Astrocyte (in vitro differentiated cells and primary cell): ENCODE measurements around the gene PEAK1. TPM values are rescaled to one million over a fixed set of nuclear protein-coding genes. Genes with fewer than 3 reads are reported as not detected.

Source experiments
- DNase-seq: peaks from one replicate; pipeline ENCODE4 v3.0.0-alpha.2; 2010; ENCODE audit warnings: low read depth
- FAIRE-seq: peaks from 2 replicates; lab custom pipeline; 2011; peaks lifted over from hg19 to GRCh38; lab: Jason Lieb, UNC
- H2AFZ ChIP-seq: 2 replicates; pipeline ENCODE4 v1.6.0; 2012; ENCODE audit warnings: low read depth, low read length, inconsistent platforms
- H3K27ac ChIP-seq: 2 replicates; pipeline ENCODE4 v1.5.1; 2011; ENCODE audit warnings: low read depth, low read length, inconsistent platforms
- H3K27me3 ChIP-seq: 2 replicates; pipeline ENCODE4 v1.6.0; 2011; ENCODE audit warnings: low read length, inconsistent platforms; ENCODE audit not compliant: insufficient read depth
- H3K36me3 ChIP-seq: 2 replicates; pipeline ENCODE4 v1.5.1; 2011; ENCODE audit warnings: low read length, inconsistent platforms; ENCODE audit not compliant: insufficient read depth
- H3K4me1 ChIP-seq: 2 replicates; pipeline ENCODE4 v1.5.1; 2011; ENCODE audit warnings: low read length, inconsistent platforms; ENCODE audit not compliant: insufficient read depth
- H3K4me2 ChIP-seq: 2 replicates; pipeline ENCODE4 v1.6.0; 2012; ENCODE audit warnings: low read length, inconsistent platforms
- H3K4me3 ChIP-seq: 2 replicates; pipeline ENCODE4 v1.5.1; 2011; ENCODE audit warnings: low read depth, mild to moderate bottlenecking, low read length, inconsistent platforms; ENCODE audit not compliant: insufficient read depth
- H3K79me2 ChIP-seq: 2 replicates; pipeline ENCODE4 v1.6.0; 2012; ENCODE audit warnings: mild to moderate bottlenecking, low read length, inconsistent platforms; ENCODE audit not compliant: insufficient read depth
- H3K9ac ChIP-seq: 2 replicates; pipeline ENCODE4 v1.6.0; 2012; ENCODE audit warnings: mild to moderate bottlenecking, low read length, inconsistent platforms
- H3K9me3 ChIP-seq: 2 replicates; pipeline ENCODE4 v1.5.1; 2012; ENCODE audit warnings: low read depth, mild to moderate bottlenecking, low read length, inconsistent platforms; ENCODE audit not compliant: insufficient read depth
- H4K20me1 ChIP-seq: 2 replicates; pipeline ENCODE4 v1.6.0; 2012; ENCODE audit warnings: low read length, inconsistent platforms; ENCODE audit not compliant: insufficient read depth
- H3K27ac Mint-ChIP-seq: one replicate; pipeline ENCODE4 v1.8.0; 2021; ENCODE audit warnings: mild to moderate bottlenecking, mixed read lengths; ENCODE audit not compliant: unreplicated experiment
- H3K27me3 Mint-ChIP-seq: one replicate; pipeline ENCODE4 v1.8.0; 2021; ENCODE audit warnings: low read depth, mixed read lengths; ENCODE audit not compliant: unreplicated experiment
- H3K36me3 Mint-ChIP-seq: one replicate; pipeline ENCODE4 v1.8.0; 2021; ENCODE audit warnings: low read depth, mixed read lengths; ENCODE audit not compliant: unreplicated experiment
- H3K4me1 Mint-ChIP-seq: one replicate; pipeline ENCODE4 v1.8.0; 2021; ENCODE audit warnings: low read depth, mixed read lengths; ENCODE audit not compliant: unreplicated experiment
- H3K4me3 Mint-ChIP-seq: one replicate; pipeline ENCODE4 v1.8.0; 2021; ENCODE audit warnings: mild to moderate bottlenecking, moderate library complexity, mixed read lengths; ENCODE audit not compliant: unreplicated experiment
- H3K9me3 Mint-ChIP-seq: one replicate; pipeline ENCODE4 v1.8.0; 2021; ENCODE audit warnings: mild to moderate bottlenecking, mixed read lengths; ENCODE audit not compliant: unreplicated experiment
- EZH2 ChIP-seq: IDR thresholded peaks from 2 replicates; pipeline ENCODE4 v1.6.1; 2012; ENCODE audit warnings: mild to moderate bottlenecking, low read length, inconsistent platforms; ENCODE audit not compliant: insufficient read depth
- total RNA-seq: library from RNA; stranded (reverse); gene quantifications from 2 replicates; pipeline ENCODE4 v1.2.1, GENCODE V29; 2021
- TF ChIP-seq, protein P1 (sequence below): IDR thresholded peaks from 2 replicates; pipeline ENCODE4 v1.5.1; 2011; ENCODE audit warnings: low read depth, mild to moderate bottlenecking, inconsistent platforms, low read length, moderate library complexity; ENCODE audit not compliant: insufficient read depth

Gene PEAK1
- total RNA-seq, 1 donor from 2014 or later: 62.3 TPM

DNA sequence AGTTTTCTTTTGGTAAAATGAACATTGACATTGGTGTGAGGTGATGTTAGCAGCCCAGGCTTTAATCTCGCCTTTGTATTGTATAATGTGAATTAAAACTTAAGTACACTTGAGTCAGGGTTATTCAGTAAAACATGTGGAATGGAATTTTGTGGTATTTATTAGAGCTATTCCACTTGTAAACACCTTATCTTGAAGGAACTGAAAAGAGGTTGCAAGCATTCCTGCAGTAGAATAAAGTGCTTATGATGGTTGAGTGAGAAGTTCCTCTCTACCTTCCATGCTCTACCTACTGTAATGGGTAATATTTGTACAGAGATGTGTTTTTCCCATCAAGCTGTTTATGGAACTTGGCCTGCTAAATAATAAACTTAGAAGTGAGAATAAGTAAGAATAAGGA, 36.8 kb upstream of the PEAK1 start:
- H3K36me3 ChIP-seq: no peaks in the 10 kb centered on the region
- Mint-ChIP-seq H3K4me3 (no peak overlapping the region), H3K36me3 (peaks cover 13% of the 10 kb centered on the region), H3K27ac (peak overlapping the region; percentile 72), H3K27me3 (no peaks in the 10 kb centered on the region), H3K4me1 (peaks cover 34% of the 10 kb centered on the region), H3K9me3 (no peaks in the 10 kb centered on the region)
- DNase-seq (peak; percentile 52), FAIRE-seq (no peak)
- peaks cover 7% of the 10 kb centered on the region for H3K79me2 ChIP-seq
- TF ChIP-seq EZH2: no peak
- TF ChIP-seq, protein P1, sequence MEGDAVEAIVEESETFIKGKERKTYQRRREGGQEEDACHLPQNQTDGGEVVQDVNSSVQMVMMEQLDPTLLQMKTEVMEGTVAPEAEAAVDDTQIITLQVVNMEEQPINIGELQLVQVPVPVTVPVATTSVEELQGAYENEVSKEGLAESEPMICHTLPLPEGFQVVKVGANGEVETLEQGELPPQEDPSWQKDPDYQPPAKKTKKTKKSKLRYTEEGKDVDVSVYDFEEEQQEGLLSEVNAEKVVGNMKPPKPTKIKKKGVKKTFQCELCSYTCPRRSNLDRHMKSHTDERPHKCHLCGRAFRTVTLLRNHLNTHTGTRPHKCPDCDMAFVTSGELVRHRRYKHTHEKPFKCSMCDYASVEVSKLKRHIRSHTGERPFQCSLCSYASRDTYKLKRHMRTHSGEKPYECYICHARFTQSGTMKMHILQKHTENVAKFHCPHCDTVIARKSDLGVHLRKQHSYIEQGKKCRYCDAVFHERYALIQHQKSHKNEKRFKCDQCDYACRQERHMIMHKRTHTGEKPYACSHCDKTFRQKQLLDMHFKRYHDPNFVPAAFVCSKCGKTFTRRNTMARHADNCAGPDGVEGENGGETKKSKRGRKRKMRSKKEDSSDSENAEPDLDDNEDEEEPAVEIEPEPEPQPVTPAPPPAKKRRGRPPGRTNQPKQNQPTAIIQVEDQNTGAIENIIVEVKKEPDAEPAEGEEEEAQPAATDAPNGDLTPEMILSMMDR: no peak
- peaks cover 48% of the 10 kb centered on the region for H3K4me1 ChIP-seq
- H4K20me1 ChIP-seq: no peaks in the 10 kb centered on the region
- H3K4me3 ChIP-seq: no peak overlapping the region
- H3K9me3 ChIP-seq: no peaks in the 10 kb centered on the region
- H2AFZ ChIP-seq: no peak overlapping the region
- peak overlapping the region; percentile 67 for H3K4me2 ChIP-seq
- H3K27ac ChIP-seq: peak overlapping the region; percentile 79
- H3K9ac ChIP-seq: no peak overlapping the region
- no peaks in the 10 kb centered on the region for H3K27me3 ChIP-seq

GRCh38 chr15:77455696-77456321, 35.9 kb upstream of the PEAK1 start:
- no peak overlapping the region for H3K4me3 ChIP-seq
- peaks cover 42% of the 10 kb centered on the region for H3K4me1 ChIP-seq
- no peaks in the 10 kb centered on the region for H3K36me3 ChIP-seq
- H3K27ac ChIP-seq: peak overlapping the region; percentile 79
- H3K36me3 Mint-ChIP-seq: peaks cover 11% of the 10 kb centered on the region
- FAIRE-seq: peak; percentile 29
- H3K27ac Mint-ChIP-seq: peak overlapping the region; percentile 21
- H3K27me3 ChIP-seq: no peaks in the 10 kb centered on the region
- H3K4me1 Mint-ChIP-seq: peaks cover 34% of the 10 kb centered on the region
- H3K27me3 Mint-ChIP-seq: no peaks in the 10 kb centered on the region
- H2AFZ ChIP-seq: no peak overlapping the region
- DNase-seq: peak; percentile 82
- peak overlapping the region; percentile 42 for H3K9ac ChIP-seq
- H3K4me2 ChIP-seq: peak overlapping the region; percentile 67
- no peaks in the 10 kb centered on the region for H3K9me3 Mint-ChIP-seq
- no peaks in the 10 kb centered on the region for H3K9me3 ChIP-seq
- no peak overlapping the region for H3K4me3 Mint-ChIP-seq
- no peaks in the 10 kb centered on the region for H4K20me1 ChIP-seq
- TF ChIP-seq EZH2: no peak
- TF ChIP-seq, protein P1: no peak
- H3K79me2 ChIP-seq: peaks cover 7% of the 10 kb centered on the region

- H4K20me1 ChIP-seq: no peaks in the 10 kb centered on the region
- FAIRE-seq (no peak), DNase-seq (no peak)
- H3K27ac ChIP-seq: peak overlapping the region; percentile 79
- H3K4me1 Mint-ChIP-seq: peaks cover 34% of the 10 kb centered on the region
- no peaks in the 10 kb centered on the region for H3K27me3 ChIP-seq
- no peaks in the 10 kb centered on the region for H3K9me3 Mint-ChIP-seq
- peaks cover 42% of the 10 kb centered on the region for H3K4me1 ChIP-seq
- H3K4me3 ChIP-seq: no peak overlapping the region
- no peak overlapping the region for H2AFZ ChIP-seq
- peaks cover 7% of the 10 kb centered on the region for H3K36me3 Mint-ChIP-seq
- H3K27me3 Mint-ChIP-seq: no peaks in the 10 kb centered on the region
- no peak overlapping the region for H3K4me2 ChIP-seq
- H3K4me3 Mint-ChIP-seq: no peak overlapping the region
- no peak for TF ChIP-seq EZH2
- TF ChIP-seq, protein P1: no peak
- no peaks in the 10 kb centered on the region for H3K9me3 ChIP-seq
- H3K9ac ChIP-seq: no peak overlapping the region
- H3K27ac Mint-ChIP-seq: no peak overlapping the region
- peaks cover 13% of the 10 kb centered on the region for H3K79me2 ChIP-seq
- no peaks in the 10 kb centered on the region for H3K36me3 ChIP-seq
Measured at GRCh38 chr15:77454951-77455350, 35.0 kb upstream of the PEAK1 start.
